Daoy (cell line): Measurements from ENCODE around the gene PROC. TPM values are rescaled to one million over a fixed set of nuclear protein-coding genes. Genes with fewer than 3 reads are reported as not detected.

Experiments used
- DNase-seq: peaks from one replicate; pipeline ENCODE4 v3.0.0-alpha.2; 2015; ENCODE audit warnings: low read depth
- total RNA-seq: library from RNA; depleted of rRNA; stranded (reverse); fragments of >200 nt; shearing (Covaris generic); gene quantifications from 2 replicates; pipeline ENCODE4 v1.2.3, GENCODE V29; 2014; rRNA removed

Gene PROC
- total RNA-seq, 1 experiment from 2014 or later, result not detected

DNA sequence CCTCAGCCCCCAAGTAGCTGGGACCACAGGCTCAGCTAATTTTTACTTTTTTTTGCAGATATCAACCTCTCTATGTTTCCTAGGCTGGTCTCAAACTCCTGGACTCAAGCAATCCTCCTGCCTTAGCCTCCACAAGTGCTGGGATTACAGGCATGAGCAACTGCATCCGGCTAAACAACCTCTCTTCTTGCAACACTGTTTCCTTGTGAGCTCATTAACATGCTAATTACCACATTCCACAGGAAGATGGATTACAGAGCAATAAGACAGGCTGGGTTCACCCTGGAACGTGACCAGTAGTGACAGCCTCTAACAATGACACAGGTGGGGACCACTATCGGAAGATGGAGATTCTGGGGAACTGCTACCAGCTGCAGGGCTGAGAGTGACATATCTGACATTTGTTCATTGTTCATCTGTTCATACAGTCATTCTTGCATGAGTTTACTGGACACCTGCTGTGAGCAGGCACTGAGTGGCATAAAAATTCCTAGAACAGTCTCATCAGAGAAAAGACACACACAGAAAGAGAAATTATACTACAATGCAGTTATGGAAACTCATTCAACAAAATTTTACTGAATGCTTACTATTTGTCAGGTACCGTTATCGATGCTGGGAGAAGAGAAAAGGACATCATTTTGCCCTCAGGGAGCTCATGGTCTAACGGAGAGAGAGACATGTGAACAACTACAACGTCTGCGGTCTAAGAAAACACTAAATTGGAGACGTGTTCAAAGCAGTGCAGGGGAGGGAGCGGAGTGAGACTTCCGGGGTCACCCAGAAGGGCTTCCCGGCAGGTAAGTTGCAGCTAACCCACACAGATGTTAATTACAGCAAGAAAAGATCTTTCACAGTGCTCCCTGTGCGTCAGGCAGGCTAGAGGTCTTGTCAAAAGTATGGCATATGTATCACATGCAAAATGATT, 37.6 kb downstream of the PROC start:
- no peak for DNase-seq

DNA sequence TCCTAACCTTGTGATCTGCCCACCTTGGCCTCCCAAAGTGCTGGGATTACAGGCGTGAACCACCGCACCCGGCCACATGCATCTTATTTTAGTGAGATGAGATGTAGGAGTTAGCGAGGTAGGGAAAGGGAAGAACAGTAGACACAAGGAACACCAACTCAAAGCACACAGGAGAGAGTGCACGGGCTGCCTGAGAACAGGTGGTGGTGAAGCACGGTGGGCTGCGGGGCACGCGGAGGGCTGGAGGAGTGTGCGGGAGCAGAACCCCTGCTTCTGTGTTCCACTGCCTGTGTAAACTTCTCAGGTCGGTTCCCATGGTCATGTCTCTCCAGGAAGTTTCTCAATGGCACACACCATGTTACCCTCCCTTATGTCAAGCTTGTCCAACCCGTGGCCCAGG, 38.7 kb downstream of the PROC start:
- no peak for DNase-seq

DNA sequence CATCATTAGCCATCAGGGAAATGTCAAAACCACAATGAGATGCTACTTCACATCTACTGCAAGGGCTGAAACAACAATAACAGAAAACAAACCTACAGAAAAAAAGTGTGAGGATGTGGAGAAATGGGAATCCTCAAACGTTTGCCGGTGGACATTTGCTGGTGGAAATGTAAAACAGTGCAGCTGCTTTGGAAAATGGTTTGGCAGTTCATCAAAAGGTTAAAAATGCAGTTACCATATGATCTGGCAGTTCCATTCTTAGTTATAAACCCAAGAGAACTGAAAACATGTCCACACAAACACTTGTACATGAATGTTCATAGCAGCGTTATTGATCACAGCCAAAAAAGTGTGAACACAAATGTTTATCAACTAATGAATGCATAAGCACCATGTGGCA, 44.2 kb downstream of the PROC start:
- no peak for DNase-seq

DNA sequence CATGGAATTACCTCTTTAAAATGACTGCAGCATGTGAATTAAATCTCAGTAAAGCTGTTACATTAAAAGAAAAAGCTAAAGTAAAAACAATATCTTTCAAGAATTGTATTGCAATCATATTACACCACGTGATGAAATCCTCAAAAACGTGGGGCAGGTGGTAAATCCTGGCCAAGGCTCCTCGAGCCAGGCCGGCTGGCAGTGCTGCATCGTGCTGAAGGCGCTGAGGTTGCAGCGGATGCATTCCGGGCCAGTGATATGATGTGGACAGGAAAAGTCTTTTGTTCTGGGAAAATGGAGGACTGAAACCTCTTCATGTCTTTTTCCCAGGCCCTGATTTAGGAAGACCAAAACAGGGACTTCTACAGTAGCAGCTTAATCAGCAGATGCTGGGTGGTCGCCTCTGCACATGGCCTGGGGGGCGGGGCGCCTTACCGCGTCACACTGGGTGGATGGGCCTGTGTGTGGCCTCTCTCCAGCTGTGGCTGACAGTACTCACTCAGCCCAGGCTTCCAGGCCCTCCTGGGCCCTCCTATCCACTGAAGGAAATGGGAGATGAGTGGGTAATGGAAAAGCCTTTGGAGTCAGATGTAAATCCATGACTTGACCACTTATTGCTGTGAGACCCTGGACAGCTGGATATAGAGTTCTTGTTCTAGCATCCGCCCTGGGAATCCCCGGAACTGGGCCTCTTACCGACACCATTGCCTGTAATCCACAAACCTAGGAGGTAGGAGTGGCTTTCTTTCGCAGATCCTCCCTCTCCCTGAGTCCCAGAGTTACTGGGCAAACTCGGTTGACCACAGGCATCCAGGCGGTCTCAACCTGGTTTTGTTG, 45.1 kb downstream of the PROC start:
- peak; percentile 55 for DNase-seq

DNA sequence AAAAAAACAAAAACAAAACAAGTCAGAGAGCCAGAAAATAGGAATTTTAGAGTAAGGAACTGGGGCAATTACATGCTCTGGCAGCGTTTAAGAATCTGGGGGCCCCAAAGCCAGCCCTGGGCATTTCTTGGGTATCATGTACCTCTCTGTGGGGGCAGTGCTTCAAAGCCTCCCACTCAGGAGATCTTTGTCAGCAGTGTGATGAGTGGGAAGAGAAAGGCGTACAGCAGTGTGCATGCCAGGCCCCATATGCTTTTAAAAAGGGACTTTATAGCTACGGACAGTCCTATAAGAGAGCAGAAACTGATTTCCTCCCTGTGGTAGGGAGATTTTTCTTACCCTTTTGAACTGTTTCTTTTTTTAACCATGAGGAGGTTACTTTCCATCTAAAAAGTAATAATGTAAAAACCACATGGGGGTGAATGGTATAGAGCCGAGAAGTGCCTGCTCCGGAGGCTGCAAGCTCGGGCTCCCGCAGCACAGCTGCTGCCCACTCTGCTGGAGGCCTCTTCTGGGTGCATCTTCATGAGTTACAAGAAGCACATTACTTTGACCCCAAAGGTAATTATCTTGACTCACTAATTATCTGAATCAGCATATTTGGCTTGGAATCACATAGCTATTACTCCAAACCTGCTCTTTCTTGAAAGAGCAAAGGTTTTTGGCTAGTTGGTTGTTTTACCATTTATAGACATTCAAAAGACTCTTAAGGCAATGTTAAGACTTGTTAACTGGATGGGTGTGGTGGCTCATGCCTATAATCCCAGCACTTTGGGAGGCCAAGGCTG, 46.4 kb downstream of the PROC start:
- no peak for DNase-seq

DNA sequence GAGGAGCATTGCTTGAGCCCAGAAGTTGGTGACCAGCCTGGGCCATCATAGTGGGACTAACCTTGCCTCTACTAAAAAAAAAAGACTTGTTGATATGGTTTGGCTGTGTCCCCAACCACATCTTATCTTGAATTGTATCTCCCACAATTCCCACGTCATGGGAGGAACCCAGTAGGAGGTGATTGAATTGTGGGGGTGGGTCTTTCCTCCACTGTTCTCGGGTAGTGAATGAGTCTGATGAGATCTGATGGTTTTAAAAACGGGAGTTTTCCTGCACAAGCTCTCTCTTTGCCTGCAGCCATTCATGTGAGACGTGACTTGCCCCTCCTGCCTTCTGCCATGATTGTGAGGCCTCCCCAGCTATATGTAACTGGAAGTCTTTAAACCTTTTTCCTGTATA, 47.0 kb downstream of the PROC start:
- DNase-seq, result no peak

DNA sequence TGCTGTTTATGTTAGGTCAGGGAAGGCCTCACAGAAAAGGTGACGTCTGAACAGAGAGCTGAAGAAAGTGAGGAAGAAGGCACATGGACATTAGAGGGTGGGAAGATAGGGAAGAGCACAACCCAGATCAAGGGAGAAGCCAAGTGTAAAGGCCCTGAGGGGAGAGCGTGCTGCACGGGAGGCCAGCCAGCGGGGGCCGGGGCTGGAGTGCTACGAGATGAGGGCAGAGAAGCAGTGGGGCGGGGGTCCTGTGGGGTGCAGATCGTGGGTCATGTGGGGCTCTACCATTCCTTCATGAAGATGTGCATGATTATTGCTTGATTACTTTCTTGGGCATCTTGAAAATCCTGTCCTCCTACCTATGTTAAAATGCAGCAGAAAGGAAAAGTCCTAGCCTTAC, 50.8 kb downstream of the PROC start:
- no peak for DNase-seq

DNA sequence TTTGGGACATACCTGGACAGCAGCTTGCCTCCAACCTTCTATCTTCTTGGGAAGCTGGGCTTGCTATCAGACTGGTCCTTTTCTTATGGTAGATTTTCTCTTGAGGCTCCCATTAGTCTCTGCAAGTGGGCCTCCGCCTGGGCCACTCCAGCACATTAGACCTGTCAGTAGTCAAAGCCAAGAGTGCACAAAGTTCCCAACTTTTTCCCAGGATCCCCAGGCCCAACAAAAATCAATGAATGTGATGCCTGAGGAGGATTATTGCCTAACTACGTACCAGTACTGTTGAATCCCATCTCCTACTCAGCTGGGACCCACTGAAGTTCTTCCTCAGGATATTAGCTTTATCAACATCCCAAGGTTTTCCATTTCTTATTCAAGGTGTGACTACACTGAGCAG, 51.7 kb downstream of the PROC start:
- no peak for DNase-seq

DNA sequence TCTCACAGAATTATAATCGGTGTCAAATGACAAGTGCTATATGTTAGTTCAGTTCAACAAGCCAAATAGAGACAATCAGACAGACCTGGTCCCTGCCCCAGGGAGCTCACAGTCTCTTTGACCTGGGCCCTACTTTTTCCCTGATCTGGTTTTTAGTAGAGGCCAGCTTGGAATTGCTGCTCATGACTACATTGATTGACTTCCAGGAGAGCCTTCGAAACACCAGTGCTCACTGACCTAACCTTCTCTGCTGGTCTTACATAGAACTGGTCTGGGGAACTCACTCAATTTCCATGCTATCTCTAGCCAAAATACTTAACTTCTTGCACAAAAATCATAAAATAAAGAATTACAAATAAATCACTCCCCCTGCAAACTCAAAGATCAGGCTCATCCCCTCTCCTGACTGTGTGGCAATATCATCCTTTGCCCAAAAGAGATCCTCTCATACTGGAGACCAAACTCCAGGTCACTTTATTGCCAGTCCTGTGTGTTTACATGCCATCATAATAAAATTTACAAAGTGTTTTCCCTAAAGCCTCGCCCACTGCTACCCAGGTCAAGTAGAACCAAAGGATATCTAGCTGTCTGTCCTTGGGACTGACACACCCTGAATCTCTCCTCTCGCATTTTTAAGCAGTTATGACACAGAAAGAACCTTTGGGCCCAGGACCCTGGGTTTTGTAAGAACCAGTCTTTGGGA, 53.2 kb downstream of the PROC start:
- DNase-seq, result no peak

DNA sequence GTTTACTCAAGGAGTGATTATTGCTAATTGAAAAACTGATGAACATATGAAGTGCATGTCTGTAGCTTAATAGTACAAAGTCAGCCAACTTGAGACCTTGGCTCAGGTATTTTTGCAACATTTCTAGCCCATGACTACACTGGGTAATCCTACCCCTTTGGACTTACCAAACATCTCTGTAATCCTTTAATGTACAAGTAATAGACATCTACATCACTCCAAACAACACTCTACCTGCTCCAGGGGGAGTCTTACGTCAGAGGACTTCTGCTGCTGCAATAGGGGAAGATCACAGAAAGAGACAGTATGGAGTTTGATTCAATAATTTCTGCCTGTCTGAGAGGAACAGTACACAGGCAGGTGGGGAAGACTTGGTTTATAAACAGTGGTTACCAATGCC, 54.0 kb downstream of the PROC start:
- DNase-seq, result no peak

DNA sequence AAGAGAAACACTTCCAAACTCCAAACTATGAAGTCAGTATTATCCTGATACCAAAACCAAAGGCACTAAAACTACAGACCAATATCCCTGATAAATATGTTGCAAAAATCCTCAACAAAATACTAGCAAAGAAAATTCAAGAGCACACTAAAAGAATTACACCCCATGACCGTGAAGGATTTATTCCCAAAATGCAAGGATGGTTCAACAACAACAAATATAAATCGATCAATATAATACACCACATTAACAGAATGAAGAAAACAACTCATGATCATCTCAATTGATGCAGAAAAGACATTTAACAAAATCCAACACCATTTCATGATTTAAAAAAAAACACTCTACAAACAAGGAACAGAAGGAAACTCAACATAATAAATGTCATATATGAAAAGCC, 57.6 kb downstream of the PROC start:
- no peak for DNase-seq

Other genes with a start within 250 kb of the PROC start
- 0.34 and 0.83 TPM in 2 replicates for gene CYP27C1, start 198.1 kb upstream of the PROC start, total RNA-seq
- 39.7 and 53.9 TPM in 2 replicates for gene ERCC3, start 124.3 kb upstream of the PROC start, total RNA-seq
- 13.0 and 25.8 TPM in 2 replicates for gene MAP3K2, start 30.5 kb upstream of the PROC start, total RNA-seq
- gene IWS1, start 108.1 kb downstream of the PROC start, total RNA-seq, result 54.6 and 98.3 TPM in 2 replicates
- gene MYO7B, start 117.3 kb downstream of the PROC start, total RNA-seq, result 0.27 and 0.91 TPM in 2 replicates
- gene GPR17, start 227.7 kb downstream of the PROC start, total RNA-seq, result not detected in 2 replicates